22Rv1 (cell line): ENCODE data around the gene C1orf21.

Experiments used
- H3K27ac ChIP-seq: fragments of 450-650 bp; 2 replicates; pipeline ENCODE4 v1.5.1; 2017
- ZFX ChIP-seq: fragments of 450-650 bp; IDR thresholded peaks from 2 replicates; pipeline ENCODE4 v1.6.1; 2017; ENCODE audit warnings: antibody characterized with exemption, borderline replicate concordance
- TF ChIP-seq, protein P1 (sequence below): fragments of 450-650 bp; IDR thresholded peaks from 2 replicates; pipeline ENCODE4 v1.5.1; 2017; ENCODE audit warnings: mild to moderate bottlenecking

The C1orf21 gene

DNA sequence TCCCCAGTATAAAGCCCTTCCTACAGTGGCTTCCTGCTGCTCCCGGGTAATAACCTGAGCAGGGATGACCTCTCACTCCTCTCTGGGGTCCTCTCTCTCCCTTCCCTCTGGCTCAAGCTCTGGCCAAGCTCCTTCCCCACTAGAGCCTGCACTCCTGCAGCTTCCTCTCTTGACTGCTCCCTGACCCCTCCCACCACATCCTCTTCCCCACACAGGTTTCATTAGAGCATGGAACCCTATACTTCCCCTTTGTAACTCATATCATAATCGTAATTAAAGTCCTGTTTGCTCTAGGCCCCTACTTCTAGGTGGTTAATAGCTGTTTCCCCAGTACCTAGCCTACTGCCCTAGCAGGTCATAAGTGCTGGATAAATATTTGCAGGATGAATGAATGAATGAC is 146.2 kb downstream of the C1orf21 start:
- H3K27ac ChIP-seq, result no peak overlapping the region
- no peak for TF ChIP-seq ZFX
- TF ChIP-seq, protein P1, sequence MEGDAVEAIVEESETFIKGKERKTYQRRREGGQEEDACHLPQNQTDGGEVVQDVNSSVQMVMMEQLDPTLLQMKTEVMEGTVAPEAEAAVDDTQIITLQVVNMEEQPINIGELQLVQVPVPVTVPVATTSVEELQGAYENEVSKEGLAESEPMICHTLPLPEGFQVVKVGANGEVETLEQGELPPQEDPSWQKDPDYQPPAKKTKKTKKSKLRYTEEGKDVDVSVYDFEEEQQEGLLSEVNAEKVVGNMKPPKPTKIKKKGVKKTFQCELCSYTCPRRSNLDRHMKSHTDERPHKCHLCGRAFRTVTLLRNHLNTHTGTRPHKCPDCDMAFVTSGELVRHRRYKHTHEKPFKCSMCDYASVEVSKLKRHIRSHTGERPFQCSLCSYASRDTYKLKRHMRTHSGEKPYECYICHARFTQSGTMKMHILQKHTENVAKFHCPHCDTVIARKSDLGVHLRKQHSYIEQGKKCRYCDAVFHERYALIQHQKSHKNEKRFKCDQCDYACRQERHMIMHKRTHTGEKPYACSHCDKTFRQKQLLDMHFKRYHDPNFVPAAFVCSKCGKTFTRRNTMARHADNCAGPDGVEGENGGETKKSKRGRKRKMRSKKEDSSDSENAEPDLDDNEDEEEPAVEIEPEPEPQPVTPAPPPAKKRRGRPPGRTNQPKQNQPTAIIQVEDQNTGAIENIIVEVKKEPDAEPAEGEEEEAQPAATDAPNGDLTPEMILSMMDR, result no peak

DNA sequence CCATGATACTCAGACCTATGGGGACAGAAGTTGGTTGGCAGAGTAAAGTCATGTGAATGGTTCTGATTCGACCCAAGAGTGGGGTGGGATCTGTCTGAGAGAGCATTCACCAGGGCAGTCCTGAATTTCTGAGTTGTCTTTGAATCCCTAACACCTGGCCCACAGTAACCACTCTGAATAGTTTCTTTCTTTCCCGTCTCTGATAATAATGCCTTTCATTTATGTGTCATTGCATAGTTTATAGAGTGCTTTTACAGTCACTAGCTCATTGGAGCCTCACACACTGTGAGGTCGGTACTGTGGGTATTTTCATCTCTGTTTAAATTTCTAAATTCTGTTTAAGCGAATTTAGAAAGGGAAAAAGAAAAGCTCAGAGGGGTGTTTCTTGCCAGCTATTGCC is 147.1 kb downstream of the C1orf21 start:
- TF ChIP-seq ZFX, result no peak
- TF ChIP-seq, protein P1, result no peak
- H3K27ac ChIP-seq, result no peak overlapping the region

DNA sequence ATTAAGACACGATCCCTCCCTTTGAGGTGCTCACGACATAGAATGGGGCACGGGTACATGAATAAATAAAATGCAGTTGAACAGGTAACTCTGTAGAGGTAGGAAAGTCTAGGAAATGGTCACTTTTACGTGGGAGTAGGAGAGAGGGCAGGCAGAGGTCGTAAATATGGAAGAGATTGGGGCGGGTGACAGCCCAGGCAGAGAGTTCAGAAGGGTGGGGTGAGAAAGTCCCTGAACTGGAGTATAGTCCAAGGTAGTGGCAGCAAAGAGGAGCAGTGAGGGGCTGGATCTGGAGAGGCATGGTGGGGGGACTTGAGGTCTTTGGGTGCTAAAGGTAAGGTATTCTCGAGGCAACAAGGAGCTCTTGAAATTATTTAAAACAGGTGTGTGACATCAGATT is 147.9 kb downstream of the C1orf21 start:
- TF ChIP-seq, protein P1, result no peak
- no peak for TF ChIP-seq ZFX

DNA sequence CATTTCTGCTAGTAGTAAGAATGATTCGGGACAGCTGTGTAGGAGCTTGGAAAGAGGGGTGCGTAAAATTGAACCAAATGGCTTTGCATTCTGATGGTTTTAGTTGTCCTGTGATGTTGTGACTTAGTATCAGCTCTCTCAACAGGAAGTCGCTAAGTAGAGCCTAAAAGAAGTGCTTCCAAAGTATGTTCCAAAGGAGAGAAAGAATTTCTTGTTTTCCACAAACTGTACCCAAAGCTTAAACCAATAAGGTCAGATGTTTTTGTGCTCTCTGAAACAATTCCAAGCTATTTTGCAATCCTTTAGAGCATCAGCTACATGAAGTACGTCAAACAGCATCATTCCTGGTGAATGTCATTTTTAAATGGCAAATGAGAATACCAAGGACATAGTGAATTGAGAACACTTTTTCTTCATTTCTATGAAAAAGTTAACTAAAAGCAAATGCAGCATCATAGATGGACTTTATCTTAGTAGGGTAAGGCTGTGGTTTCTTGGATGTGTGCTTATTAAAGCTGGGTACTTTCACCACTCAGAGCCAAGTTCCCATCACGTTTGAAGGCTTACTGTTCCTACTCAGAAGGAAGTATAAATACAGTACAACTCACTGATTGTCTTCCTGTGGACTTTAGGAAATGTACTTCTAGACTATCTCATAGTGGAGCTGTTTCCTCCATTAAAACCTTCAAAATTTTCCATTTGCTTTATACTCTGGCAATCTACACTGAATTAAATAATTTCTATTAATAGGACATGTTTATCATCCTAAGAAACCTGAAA is 148.6 kb downstream of the C1orf21 start:
- no peak for TF ChIP-seq ZFX
- TF ChIP-seq, protein P1, result no peak
- H3K27ac ChIP-seq, result no peak overlapping the region

More for the DNA sequence above, 147.9 kb downstream of the C1orf21 start:
- no peak overlapping the region for H3K27ac ChIP-seq

DNA sequence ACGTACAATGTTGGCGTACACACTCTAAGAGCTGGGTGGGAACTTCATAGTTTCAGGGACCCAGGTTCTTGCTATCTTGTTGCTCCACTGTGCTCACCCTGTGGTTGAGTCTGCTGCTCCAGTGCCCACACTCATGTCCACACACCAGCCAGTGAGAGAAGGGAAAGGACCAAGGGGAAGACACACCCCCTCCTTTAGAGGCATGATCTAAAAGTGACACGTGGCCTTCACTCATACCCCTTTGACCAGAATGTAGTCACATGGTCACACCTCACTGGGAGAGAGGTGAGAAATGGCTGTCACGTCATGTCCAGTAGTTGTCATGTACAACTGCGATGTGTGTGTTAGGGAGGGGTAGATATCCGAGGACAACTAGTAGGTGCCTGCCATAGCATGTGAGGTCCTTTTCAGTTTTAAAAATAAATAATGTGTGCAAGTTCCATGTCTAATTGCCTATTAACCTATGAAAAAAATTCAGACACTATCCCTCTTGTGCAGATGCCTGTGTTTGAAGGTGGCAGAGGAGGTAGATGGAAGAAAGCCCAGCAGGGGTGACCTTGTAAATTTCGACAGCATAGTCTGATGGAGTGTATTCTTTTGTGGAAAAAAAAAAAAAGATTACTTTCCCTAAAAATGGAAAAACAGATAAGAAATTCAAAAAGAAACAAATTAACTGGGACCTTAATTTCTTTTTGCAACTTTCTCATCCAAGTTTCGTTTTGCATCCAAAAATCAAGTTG is 149.6 kb downstream of the C1orf21 start:
- H3K27ac ChIP-seq, result no peak overlapping the region
- TF ChIP-seq, protein P1, result no peak
- TF ChIP-seq ZFX, result no peak

DNA sequence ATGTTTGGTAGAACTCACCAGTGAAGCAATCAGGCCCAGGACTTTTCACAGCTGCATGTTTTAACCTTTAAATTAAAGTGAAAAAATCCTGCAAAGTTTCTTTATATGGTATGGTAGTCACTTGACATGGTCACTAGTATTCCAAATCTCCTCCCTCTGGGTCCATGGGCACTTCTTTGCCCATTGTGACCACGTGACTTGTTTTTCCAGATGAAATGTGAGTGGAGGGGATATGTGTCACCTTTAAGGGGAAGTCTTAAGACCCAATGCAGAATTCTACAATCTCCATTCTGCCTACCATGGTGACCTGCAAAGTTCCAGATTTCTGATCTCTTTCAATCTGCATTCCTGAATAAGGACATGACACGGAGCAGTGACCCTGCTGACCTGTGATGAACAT is 152.8 kb downstream of the C1orf21 start:
- no peak overlapping the region for H3K27ac ChIP-seq
- TF ChIP-seq ZFX, result no peak
- TF ChIP-seq, protein P1, result no peak
